Measurements from ENCODE around the gene AQP5. TPM values are rescaled to one million over a fixed set of nuclear protein-coding genes. Genes with fewer than 3 reads are reported as not detected.

Gene AQP5
- total RNA-seq, 4 donors from 2014 or later = not detected

DNA sequence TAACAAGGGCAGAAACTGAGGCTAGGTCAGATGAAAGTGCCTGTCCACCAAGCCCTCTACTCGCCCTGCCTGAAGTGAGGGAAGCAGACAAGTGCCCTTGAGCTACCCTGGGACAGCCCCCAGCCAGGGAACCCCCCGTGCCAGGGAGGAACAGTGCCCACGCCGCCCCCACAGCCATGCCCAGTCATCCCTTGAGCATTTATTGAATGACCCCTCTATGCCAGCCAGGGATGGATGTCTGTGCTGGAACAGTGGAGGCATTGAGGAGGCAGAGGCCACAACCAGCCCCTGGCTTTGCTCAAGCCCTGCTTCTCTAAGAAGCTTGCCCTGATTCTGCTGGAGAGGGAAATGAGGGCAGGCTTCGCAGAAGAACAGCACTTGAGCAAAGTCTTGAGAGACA, 7.4 kb downstream of the AQP5 start:
- H3K4me1 ChIP-seq = peaks cover 0 to 9% (median 2%) of the 10 kb centered on the region in 4 donors
- TF ChIP-seq POLR2A (IDR thresholded peaks at IDR 0.05) = no peak
- TF ChIP-seq, protein P1, sequence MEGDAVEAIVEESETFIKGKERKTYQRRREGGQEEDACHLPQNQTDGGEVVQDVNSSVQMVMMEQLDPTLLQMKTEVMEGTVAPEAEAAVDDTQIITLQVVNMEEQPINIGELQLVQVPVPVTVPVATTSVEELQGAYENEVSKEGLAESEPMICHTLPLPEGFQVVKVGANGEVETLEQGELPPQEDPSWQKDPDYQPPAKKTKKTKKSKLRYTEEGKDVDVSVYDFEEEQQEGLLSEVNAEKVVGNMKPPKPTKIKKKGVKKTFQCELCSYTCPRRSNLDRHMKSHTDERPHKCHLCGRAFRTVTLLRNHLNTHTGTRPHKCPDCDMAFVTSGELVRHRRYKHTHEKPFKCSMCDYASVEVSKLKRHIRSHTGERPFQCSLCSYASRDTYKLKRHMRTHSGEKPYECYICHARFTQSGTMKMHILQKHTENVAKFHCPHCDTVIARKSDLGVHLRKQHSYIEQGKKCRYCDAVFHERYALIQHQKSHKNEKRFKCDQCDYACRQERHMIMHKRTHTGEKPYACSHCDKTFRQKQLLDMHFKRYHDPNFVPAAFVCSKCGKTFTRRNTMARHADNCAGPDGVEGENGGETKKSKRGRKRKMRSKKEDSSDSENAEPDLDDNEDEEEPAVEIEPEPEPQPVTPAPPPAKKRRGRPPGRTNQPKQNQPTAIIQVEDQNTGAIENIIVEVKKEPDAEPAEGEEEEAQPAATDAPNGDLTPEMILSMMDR (IDR thresholded peaks at IDR 0.05) = no peak
- H3K4me3 ChIP-seq = no peak overlapping the region
- DNase-seq = no peak
- H3K9me3 ChIP-seq = no peaks in the 10 kb centered on the region
- no peak overlapping the region for H3K27ac ChIP-seq
- H3K27me3 ChIP-seq = no peaks in the 10 kb centered on the region
- no peaks in the 10 kb centered on the region for H3K36me3 ChIP-seq

DNA sequence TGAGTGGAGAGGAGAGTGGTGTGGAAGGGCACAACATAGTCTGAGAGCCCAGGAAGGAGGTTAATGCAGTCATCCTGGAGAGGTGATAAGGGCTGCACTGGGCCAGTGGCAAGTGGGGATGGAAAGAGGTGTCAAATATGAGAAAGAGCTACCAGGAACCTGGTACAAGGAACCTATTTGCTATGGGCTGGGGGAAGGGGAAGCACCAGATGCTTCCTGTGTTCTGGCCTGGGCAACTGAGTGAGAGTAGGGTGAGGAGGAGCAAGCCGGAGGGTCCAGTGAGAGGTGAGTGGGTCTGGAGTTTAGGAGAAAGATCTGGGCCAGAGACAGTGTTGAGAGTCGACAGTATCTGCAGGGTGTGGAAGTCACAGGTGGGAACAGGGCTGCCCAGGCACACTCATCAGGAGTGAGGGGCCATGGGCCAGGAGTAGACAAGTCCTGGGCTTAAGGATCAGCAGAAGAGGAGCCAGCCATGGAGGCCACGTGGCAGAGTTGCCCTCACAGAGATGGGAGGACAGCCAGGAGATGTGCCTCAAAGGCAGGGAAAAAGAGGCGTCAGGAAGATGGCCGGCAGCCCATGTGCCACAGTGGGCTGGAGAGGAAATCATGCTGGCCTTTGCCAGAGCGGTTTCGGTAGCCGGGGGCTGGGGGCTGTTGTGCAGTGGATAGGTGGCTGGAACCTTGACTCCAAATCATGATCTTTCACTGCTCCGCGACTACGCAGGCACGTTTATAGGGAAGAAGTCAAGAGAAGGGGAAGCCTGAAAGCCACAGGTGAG, 8.2 kb downstream of the AQP5 start:
- DNase-seq = peak in 1 of 3 donors; percentile 39

DNA sequence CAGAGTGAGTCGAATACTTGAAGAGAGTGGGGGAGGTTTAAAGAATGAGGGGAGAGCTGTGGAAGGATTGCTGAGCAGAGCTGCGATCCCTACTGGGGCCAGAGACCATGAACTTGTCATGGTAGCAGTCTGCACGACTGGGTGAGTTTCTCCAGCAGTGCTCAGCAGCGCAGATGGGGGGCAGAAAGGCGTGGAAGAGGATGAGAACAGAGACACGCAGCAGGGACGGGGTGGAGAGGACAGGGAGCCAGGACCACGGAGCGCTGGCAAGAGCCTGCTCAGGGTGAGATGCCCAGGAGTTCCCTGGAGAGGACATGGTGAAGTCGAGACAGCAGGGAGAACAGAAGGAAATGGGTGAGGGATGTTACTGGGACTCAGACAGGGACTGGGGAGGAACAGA, 9.0 kb downstream of the AQP5 start:
- H3K27me3 ChIP-seq = no peaks in the 10 kb centered on the region
- DNase-seq = no peak
- H3K36me3 ChIP-seq = no peaks in the 10 kb centered on the region

More for the DNA sequence above, 8.2 kb downstream of the AQP5 start:
- TF ChIP-seq POLR2A (IDR thresholded peaks at IDR 0.05) = no peak
- TF ChIP-seq, protein P1 (IDR thresholded peaks at IDR 0.05) = no peak
- Histone ChIP-seq H3K27ac (no peak overlapping the region), H3K4me1 (peaks cover 0 to 15% (median 2%) of the 10 kb centered on the region in 4 donors), H3K4me3 (no peak overlapping the region), H3K36me3 (no peaks in the 10 kb centered on the region), H3K9me3 (no peaks in the 10 kb centered on the region), H3K27me3 (no peaks in the 10 kb centered on the region)

DNA sequence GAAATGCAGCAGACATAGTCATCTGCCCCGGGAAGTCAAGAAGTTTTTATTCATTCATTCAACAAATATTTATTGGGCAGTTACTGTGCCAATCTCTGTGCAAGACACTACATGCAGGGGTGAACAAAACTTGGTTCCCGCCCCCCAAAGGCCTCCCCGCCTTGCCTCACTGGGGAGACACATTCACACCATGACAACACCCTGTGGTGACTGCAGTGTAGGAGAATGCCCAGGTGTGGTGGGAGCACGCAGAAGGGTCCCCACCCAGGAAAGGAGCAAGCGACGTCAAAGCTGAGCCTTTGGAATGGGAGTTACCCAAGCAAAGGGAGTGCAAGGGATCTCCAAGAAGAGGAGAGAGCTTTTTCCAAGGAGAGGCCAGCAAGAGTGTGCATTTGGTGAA, 9.5 kb downstream of the AQP5 start:
- no peak overlapping the region for H3K4me3 ChIP-seq
- no peak for DNase-seq
- H3K27ac ChIP-seq = no peak overlapping the region
- H3K9me3 ChIP-seq = no peaks in the 10 kb centered on the region
- no peaks in the 10 kb centered on the region for H3K36me3 ChIP-seq
- H3K4me1 ChIP-seq = peaks cover 0 to 23% (median 2%) of the 10 kb centered on the region in 4 donors
- no peaks in the 10 kb centered on the region for H3K27me3 ChIP-seq
- TF ChIP-seq POLR2A (IDR thresholded peaks at IDR 0.05) = no peak
- TF ChIP-seq, protein P1 (IDR thresholded peaks at IDR 0.05) = no peak

More for the DNA sequence above, 9.0 kb downstream of the AQP5 start:
- Histone ChIP-seq H3K4me3 (no peak overlapping the region), H3K4me1 (peaks cover 0 to 23% (median 2%) of the 10 kb centered on the region in 4 donors), H3K27ac (no peak overlapping the region), H3K9me3 (no peaks in the 10 kb centered on the region)
- TF ChIP-seq, protein P1 (IDR thresholded peaks at IDR 0.05) = no peak
- TF ChIP-seq POLR2A (IDR thresholded peaks at IDR 0.05) = no peak

DNA sequence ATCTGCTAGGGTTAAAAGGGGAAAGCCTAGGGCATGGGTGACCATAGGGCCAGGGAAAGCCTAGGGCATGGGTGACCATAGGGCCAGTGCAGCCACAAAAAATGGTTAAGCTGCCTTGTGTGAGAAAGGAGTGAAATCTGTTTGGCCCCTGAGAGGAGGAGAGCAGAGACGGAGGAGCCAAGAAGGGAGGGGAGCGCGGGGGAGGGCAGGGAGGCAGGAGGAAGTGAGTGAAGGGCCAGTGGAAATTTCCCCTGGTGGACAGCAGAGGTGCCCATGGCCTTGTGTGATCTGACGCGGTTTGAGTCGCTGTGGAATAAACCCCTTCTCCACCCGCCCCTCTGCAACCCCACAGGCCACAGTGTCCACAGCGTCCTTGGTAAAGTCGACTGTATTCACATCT, 10.5 kb downstream of the AQP5 start:
- TF ChIP-seq, protein P1 (IDR thresholded peaks at IDR 0.05) = no peak
- no peak overlapping the region for H3K4me3 ChIP-seq
- peaks cover 0 to 21% (median 1%) of the 10 kb centered on the region in 4 donors for H3K4me1 ChIP-seq
- no peaks in the 10 kb centered on the region for H3K9me3 ChIP-seq
- no peaks in the 10 kb centered on the region for H3K27me3 ChIP-seq
- H3K36me3 ChIP-seq = no peaks in the 10 kb centered on the region
- DNase-seq = no peak
- H3K27ac ChIP-seq = no peak overlapping the region
